ENCODE measurements around the gene SETD7. TPM values are rescaled to one million over a fixed set of nuclear protein-coding genes. Genes with fewer than 3 reads are reported as not detected.

The SETD7 gene
- polyA plus RNA-seq, 3 donors, result 14.1 to 16.8 (median 15.4) TPM

DNA sequence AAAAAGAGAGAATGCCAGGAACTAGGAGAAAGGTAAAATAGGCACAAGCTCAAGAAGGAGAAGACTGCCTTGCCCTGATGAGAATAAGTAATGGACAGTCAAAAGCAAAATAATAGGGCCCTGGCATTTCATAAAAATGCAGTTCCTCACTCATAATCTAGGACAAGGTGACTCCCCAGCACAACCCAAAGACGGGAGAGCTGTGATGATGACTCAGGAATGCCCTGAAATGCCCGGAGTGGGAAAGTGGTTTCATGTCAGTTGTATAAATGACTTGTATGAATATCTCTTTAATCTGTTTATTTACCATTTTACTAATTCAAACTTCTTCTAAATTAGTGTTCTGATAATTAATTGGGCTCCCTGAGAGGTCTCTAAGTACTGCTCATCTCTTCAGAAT, 28.8 kb upstream of the SETD7 start:
- H3K27ac ChIP-seq (ENCODE audit: low read depth in 1 of 2, low read length in 2 of 2), result no peak overlapping the region
- no peak overlapping the region for H3K4me3 ChIP-seq (replicated peaks in 1 of 3; ENCODE audit: low read depth in 2 of 3, low read length in 3 of 3)
- no peak overlapping the region for H3K9ac ChIP-seq (ENCODE audit: insufficient read depth, low read length, poor library complexity, severe bottlenecking)
- Mint-ChIP-seq H3K36me3 (no peaks in the 10 kb centered on the region), H3K4me1 (no peaks in the 10 kb centered on the region), H3K4me3 (no peak overlapping the region), H3K27me3 (ENCODE audit: low read depth in 3 of 3) (peaks cover 0 to 2% (median 0%) of the 10 kb centered on the region in 3 donors), H3K27ac (no peak overlapping the region), H3K9me3 (peaks cover 0 to 7% (median 0%) of the 10 kb centered on the region in 7 donors)
- no CpG with 5 or more reads among the region's 2 CpGs for WGBS (ENCODE audit: insufficient coverage)
- H2AFZ ChIP-seq (ENCODE audit: insufficient read depth, low read depth, low read length, poor library complexity, severe bottlenecking), result no peak overlapping the region
- H3K27me3 ChIP-seq (ENCODE audit: control insufficient read depth in 2 of 2, insufficient read depth in 2 of 2, low read length in 2 of 2), result no peaks in the 10 kb centered on the region
- TF ChIP-seq, protein P1, sequence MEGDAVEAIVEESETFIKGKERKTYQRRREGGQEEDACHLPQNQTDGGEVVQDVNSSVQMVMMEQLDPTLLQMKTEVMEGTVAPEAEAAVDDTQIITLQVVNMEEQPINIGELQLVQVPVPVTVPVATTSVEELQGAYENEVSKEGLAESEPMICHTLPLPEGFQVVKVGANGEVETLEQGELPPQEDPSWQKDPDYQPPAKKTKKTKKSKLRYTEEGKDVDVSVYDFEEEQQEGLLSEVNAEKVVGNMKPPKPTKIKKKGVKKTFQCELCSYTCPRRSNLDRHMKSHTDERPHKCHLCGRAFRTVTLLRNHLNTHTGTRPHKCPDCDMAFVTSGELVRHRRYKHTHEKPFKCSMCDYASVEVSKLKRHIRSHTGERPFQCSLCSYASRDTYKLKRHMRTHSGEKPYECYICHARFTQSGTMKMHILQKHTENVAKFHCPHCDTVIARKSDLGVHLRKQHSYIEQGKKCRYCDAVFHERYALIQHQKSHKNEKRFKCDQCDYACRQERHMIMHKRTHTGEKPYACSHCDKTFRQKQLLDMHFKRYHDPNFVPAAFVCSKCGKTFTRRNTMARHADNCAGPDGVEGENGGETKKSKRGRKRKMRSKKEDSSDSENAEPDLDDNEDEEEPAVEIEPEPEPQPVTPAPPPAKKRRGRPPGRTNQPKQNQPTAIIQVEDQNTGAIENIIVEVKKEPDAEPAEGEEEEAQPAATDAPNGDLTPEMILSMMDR (IDR thresholded peaks at IDR 0.05), result no peak
- H4K20me1 ChIP-seq (ENCODE audit: insufficient read depth, low read length), result no peaks in the 10 kb centered on the region
- no peak overlapping the region for H3K4me2 ChIP-seq (replicated peaks; ENCODE audit: extremely low read depth, low read length, poor library complexity, severe bottlenecking)
- no peaks in the 10 kb centered on the region for H3K9me3 ChIP-seq (replicated peaks in 1 of 2; ENCODE audit: control insufficient read depth in 1 of 2, insufficient read depth in 1 of 2, low read length in 2 of 2)
- no peaks in the 10 kb centered on the region for H3K4me1 ChIP-seq (ENCODE audit: control insufficient read depth in 1 of 2, insufficient read depth in 2 of 2, low read length in 2 of 2)
- intact Hi-C loops (cut with micrococcal nuclease), result no loop called here
- DNase-seq, result no peak
- H3K36me3 ChIP-seq (replicated peaks in 1 of 2; ENCODE audit: control insufficient read depth in 1 of 2, insufficient read depth in 2 of 2, low read length in 2 of 2), result no peaks in the 10 kb centered on the region
- H3K79me2 ChIP-seq (ENCODE audit: insufficient read depth, low read length), result no peaks in the 10 kb centered on the region

DNA sequence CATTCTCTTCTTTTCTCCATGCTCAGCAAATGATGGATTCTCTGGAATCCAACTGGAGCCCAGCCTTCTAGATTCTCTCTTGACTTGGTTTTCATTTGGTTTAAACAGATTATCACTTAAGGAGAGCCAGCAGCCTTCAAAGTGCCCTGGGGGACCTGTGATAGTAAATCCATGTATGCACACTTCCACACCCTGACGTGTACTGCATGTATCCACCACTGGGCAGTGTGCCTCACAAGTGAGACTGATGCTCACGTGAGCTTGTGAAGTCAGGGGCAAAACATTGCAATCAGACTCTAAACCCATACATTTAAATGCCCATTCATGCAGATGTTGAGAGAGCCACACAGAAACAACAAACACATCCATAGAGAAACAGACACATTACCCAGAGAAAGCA, 28.0 kb upstream of the SETD7 start:
- Histone ChIP-seq H3K27me3 (ENCODE audit: control insufficient read depth in 2 of 2, insufficient read depth in 2 of 2, low read length in 2 of 2) (no peaks in the 10 kb centered on the region), H3K4me3 (replicated peaks in 1 of 3; ENCODE audit: low read depth in 2 of 3, low read length in 3 of 3) (no peak overlapping the region), H3K27ac (ENCODE audit: low read depth in 1 of 2, low read length in 2 of 2) (no peak overlapping the region), H3K79me2 (ENCODE audit: insufficient read depth, low read length) (no peaks in the 10 kb centered on the region), H3K4me2 (replicated peaks; ENCODE audit: extremely low read depth, low read length, poor library complexity, severe bottlenecking) (no peak overlapping the region), H3K36me3 (replicated peaks in 1 of 2; ENCODE audit: control insufficient read depth in 1 of 2, insufficient read depth in 2 of 2, low read length in 2 of 2) (no peaks in the 10 kb centered on the region), H3K9ac (ENCODE audit: insufficient read depth, low read length, poor library complexity, severe bottlenecking) (no peak overlapping the region), H3K4me1 (ENCODE audit: control insufficient read depth in 1 of 2, insufficient read depth in 2 of 2, low read length in 2 of 2) (no peaks in the 10 kb centered on the region), H4K20me1 (ENCODE audit: insufficient read depth, low read length) (no peaks in the 10 kb centered on the region), H2AFZ (ENCODE audit: insufficient read depth, low read depth, low read length, poor library complexity, severe bottlenecking) (no peak overlapping the region), H3K9me3 (replicated peaks in 1 of 2; ENCODE audit: control insufficient read depth in 1 of 2, insufficient read depth in 1 of 2, low read length in 2 of 2) (no peaks in the 10 kb centered on the region)
- TF ChIP-seq, protein P1 (IDR thresholded peaks at IDR 0.05), result no peak
- H3K27ac Mint-ChIP-seq, result no peak overlapping the region
- WGBS (ENCODE audit: insufficient coverage), result 78% methylated on average over 1 of the region's 2 CpGs
- no peak overlapping the region for H3K4me3 Mint-ChIP-seq
- H3K4me1 Mint-ChIP-seq, result no peaks in the 10 kb centered on the region
- H3K36me3 Mint-ChIP-seq, result no peaks in the 10 kb centered on the region
- intact Hi-C loops (cut with micrococcal nuclease), result no loop called here
- peaks cover 0 to 4% (median 0%) of the 10 kb centered on the region in 7 donors for H3K9me3 Mint-ChIP-seq
- H3K27me3 Mint-ChIP-seq (ENCODE audit: low read depth in 3 of 3), result peaks cover 0 to 2% (median 0%) of the 10 kb centered on the region in 3 donors
- no peak for DNase-seq

Data from CD14-positive monocyte (primary cell).